GM19193 (cell line): ENCODE measurements around the gene FEZF2.

Experiments used
- POLR2A ChIP-seq: IDR thresholded peaks from 4 replicates; pipeline ENCODE4 v1.6.1; 2011; ENCODE audit not compliant: insufficient read depth, insufficient read length; ENCODE audit errors: extremely low read depth

FEZF2 gene

DNA sequence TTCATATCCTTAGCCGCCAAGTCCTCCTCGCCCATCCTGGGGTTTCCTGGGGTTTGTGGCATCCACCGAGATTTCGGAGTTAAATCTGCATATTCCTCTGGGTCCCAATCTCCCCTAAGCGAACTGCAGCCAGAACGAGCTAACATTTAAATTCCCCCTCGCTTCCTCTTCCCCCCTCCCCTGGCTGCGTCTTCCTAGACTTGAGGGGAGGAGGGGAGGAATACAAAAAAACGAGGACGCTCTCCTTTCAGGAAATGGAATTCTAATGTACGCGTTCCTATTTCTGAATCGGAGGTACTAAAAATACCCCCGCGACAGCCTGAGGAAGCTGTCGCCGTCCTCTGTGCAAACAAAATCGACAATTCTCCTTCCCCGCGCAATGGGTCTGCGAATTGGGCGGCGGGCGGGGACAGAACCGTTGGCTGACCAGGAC is 5.6 kb downstream of the FEZF2 start:
- TF ChIP-seq POLR2A = no peak

GRCh38 chr3:62366126-62366484 is 7.2 kb downstream of the FEZF2 start:
- TF ChIP-seq POLR2A = no peak

GRCh38 chr3:62365391-62366125 is 7.8 kb downstream of the FEZF2 start:
- TF ChIP-seq POLR2A = no peak

GRCh38 chr3:62364191-62364590 is 9.2 kb downstream of the FEZF2 start:
- TF ChIP-seq POLR2A = no peak

DNA sequence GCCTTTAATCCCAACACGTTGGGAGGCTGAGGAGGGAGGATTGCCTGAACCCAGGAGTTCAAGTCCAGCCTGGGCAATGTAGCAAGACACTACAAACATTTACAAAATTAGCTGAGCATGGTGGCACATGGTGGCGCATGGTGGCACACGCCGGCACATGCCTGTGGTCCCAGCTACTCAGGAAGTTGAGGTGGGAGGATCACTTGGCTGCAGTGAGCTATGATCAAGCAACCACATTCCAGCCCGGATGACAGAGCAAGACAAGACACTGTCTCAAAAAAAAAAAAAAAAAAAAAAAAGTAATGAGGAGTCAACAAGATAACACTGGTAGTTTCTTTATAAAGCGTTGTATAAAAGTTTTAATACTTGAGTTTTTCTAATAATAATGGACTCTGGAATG is 10.1 kb downstream of the FEZF2 start:
- no peak for TF ChIP-seq POLR2A

DNA sequence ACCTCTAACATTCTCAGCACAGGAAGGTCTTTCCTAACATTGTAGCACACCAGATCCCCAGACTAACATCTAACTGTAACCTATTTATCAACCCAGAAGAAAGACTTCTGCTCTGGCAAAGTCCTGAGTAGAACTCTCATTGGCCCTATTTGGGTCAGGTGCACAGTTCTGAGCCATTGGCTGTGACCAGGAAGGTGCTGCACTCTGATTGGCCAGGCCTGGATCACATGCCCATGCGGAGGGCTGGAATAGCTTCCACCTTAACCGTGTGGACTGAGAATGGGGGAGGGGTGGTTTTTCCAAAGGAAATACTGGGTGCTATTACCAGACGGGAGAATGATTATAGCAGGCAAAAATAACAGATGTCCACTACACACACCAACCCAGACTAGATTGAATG is 11.5 kb downstream of the FEZF2 start:
- TF ChIP-seq POLR2A = no peak

- no peak for TF ChIP-seq POLR2A
Measured at GRCh38 chr3:62361261-62361660, 12.1 kb downstream of the FEZF2 start.

DNA sequence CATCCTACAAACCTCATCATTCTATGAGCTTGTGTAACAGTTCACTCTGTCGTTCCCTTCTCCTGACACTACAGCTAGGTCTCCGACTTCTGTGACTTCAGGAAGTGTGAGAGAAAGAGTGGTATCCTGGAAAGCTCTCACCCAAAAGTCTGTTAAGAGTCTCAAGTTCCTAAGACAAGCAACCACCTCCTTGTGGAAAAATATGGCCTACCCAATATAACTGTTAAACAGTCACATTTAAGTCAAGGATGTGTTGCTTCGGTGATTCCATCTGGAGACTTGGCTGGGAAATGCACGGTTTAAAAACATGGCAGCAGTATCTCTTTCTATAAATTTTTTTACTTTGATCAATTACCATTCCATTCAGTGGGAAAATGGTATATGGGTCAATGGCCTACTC is 13.8 kb downstream of the FEZF2 start:
- TF ChIP-seq POLR2A = no peak

DNA sequence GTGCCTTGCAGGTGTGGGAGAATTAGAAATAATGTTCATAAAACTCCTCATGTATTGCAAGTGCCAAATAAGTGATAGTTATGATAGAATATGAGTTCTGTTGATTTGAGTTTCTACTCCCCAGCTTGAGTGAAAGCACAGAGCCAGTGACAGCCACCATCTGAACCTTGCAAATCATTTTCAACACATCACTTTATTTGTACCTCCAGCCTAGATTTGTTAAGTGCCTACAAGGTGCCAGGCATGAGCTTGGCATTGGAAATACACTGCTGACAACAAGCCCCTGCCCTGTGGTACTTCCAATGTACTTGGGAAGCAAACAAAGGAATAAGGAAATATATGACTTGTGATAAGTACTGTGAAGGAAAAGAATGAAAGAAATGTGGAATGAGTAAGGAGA is 17.0 kb downstream of the FEZF2 start:
- TF ChIP-seq POLR2A = no peak

GRCh38 chr3:62355703-62356102 is 17.6 kb downstream of the FEZF2 start:
- no peak for TF ChIP-seq POLR2A

DNA sequence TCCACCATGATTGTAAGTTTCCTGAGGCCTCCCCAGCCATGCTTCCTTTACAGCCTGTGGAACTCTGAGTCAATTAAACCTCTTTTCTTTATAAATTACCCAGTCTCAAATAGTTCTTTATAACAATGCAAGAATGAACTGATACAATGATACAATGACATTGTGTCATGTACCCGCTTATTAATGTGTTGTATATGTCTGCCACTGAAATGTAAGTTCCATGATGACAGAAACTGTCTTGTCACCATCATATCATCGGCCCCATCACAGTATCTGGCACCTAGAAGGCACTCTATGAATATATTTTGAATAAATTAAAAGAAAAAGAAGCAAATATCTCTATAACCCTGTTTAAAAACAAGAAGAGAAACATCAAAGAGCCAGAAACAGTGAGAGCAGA is 29.6 kb downstream of the FEZF2 start:
- TF ChIP-seq POLR2A = no peak

GRCh38 chr3:62335196-62335595 is 38.2 kb downstream of the FEZF2 start:
- no peak for TF ChIP-seq POLR2A

DNA sequence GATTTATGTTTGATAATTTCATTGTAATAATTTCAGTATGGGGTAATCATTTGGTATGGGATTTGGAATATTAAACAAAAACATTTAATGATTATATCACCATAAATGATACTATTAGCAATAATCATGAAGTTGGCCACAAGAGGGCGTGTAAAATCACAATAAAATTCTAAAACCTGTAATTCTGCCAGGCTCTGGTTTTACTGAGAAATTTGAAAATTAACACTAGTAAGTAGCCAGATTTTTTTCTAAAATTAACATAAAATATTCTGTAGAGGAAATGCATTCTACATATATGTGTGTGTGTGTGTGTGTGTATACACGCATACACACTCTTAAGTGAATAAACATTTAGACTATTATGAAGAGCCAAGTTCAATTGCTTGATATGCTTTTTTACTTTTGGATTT is 40.5 kb downstream of the FEZF2 start:
- no peak for TF ChIP-seq POLR2A

DNA sequence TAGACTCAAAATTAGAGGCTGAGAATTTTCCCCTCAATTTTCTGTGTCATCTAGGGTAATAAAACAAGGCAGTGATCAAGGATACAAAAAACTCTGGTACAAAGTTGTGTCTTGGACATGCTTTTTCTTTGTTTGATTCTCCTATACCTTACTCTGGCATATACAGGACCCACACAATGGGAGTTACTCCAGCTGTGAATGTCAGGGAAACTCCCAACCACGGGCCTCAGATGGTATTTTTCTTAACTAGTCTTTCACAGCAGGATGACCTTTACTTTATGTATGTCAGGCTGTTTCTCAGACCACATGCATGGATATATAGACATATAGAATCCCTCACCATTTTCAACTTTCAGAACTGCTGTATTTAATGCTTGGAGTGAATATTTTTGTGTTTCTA is 41.3 kb downstream of the FEZF2 start:
- TF ChIP-seq POLR2A = no peak

- no peak for TF ChIP-seq POLR2A
Measured at GRCh38 chr3:62329971-62330370, 43.4 kb downstream of the FEZF2 start.

DNA sequence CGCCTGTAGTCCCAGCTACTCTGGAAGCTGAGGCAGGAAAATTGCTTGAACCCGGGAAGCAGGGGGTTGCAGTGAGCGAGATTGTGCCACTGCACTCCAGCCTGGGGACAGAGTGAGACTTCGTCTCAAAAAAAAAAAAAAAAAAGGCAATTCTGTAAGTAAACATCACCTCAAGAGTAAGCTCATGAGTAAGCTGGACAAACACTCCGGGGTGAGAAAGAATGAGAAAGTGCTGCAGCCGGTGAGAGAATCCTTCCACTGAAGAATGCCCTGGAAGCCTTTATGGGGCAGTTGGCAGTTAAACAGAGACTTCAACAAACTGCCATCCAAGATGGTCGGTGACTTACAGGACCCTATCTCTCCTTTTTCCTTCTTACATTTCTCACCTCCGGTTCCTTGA is 47.5 kb downstream of the FEZF2 start:
- no peak for TF ChIP-seq POLR2A

DNA sequence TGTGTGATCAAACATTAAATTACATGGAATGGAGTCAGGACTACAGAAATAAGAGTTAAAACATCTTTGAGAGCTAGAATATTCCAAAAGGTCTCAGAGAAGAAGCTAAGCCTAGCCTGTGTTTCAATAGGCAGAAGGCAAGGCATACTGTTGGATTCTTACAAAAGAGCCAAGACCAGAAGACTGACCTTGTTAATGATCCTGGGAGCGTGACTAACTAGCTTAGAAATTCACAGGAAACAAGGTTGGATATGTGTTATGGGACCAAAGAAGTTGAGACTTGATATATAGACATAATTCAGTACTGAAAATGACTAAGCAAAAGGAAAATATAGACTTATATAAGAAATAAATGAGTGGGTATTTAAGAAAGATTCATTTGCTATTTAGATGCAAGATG is 50.1 kb downstream of the FEZF2 start:
- TF ChIP-seq POLR2A = no peak
